Trophoblast cell (in vitro differentiated cells and primary cell): Measurements from ENCODE around the gene RPL10.

Source experiments
- DNase-seq, 2 donors: peaks; one replicate each; pipeline ENCODE4 v3.0.0-alpha.2; 2016
- H2AFZ ChIP-seq: 2 replicates; pipeline ENCODE4 v1.6.1; 2013; ENCODE audit warnings: low read length, moderate library complexity, mild to moderate bottlenecking; ENCODE audit not compliant: insufficient read depth, poor library complexity
- H2AK5ac ChIP-seq: 2 replicates; pipeline ENCODE4 v1.6.1; 2013; ENCODE audit warnings: mild to moderate bottlenecking, low read length
- H2BK120ac ChIP-seq: 2 replicates; pipeline ENCODE4 v1.6.1; 2013; ENCODE audit warnings: low read length, mild to moderate bottlenecking, moderate library complexity; ENCODE audit not compliant: insufficient read depth, poor library complexity
- H2BK12ac ChIP-seq: 2 replicates; pipeline ENCODE4 v1.6.1; 2013; ENCODE audit warnings: mild to moderate bottlenecking, low read length, moderate library complexity
- H2BK5ac ChIP-seq: 2 replicates; pipeline ENCODE4 v1.6.1; 2013; ENCODE audit warnings: low read length, low read depth, moderate library complexity, mild to moderate bottlenecking; ENCODE audit not compliant: poor library complexity
- H3K14ac ChIP-seq: 2 replicates; pipeline ENCODE4 v1.6.1; 2013; ENCODE audit warnings: mild to moderate bottlenecking, low read length
- H3K18ac ChIP-seq: 2 replicates; pipeline ENCODE4 v1.6.1; 2013; ENCODE audit warnings: mild to moderate bottlenecking, low read length
- H3K23ac ChIP-seq: 2 replicates; pipeline ENCODE4 v1.6.1; 2013; ENCODE audit warnings: low read length
- H3K27ac ChIP-seq: 2 replicates; pipeline ENCODE4 v1.5.1; 2013; ENCODE audit warnings: low read depth, mild to moderate bottlenecking, inconsistent platforms, low read length, moderate library complexity
- H3K27me3 ChIP-seq: 2 replicates; pipeline ENCODE4 v1.6.1; 2013; ENCODE audit warnings: inconsistent platforms, mild to moderate bottlenecking, low read length, moderate library complexity; ENCODE audit not compliant: insufficient read depth
- H3K36me3 ChIP-seq, 2 experiments: 1 replicate in 1 of 2; 2 replicates in 1 of 2; pipeline ENCODE4 v1.6.1; 2013; ENCODE audit warnings: low read length in 2 of 2, mild to moderate bottlenecking in 2 of 2, moderate library complexity in 1 of 2; ENCODE audit not compliant: insufficient read depth in 2 of 2, control insufficient read depth in 1 of 2
- H3K4ac ChIP-seq: 2 replicates; pipeline ENCODE4 v1.6.1; 2013; ENCODE audit warnings: low read depth, mild to moderate bottlenecking, low read length, moderate library complexity
- H3K4me1 ChIP-seq, 2 experiments: 1 replicate in 1 of 2; 2 replicates in 1 of 2; pipeline ENCODE4 v1.6.1; 2013; ENCODE audit warnings: low read length in 2 of 2, mild to moderate bottlenecking in 2 of 2, moderate library complexity in 1 of 2; ENCODE audit not compliant: insufficient read depth in 2 of 2, control insufficient read depth in 1 of 2
- H3K4me2 ChIP-seq: 2 replicates; pipeline ENCODE4 v1.6.1; 2013; ENCODE audit warnings: inconsistent platforms, mild to moderate bottlenecking, low read length, moderate library complexity
- H3K4me3 ChIP-seq: 2 replicates; pipeline ENCODE4 v1.5.1; 2013; ENCODE audit warnings: mild to moderate bottlenecking, low read depth, low read length, inconsistent platforms
- H3K79me1 ChIP-seq: one replicate; pipeline ENCODE4 v1.6.1; 2013; ENCODE audit warnings: low read length
- H3K79me2 ChIP-seq: 2 replicates; pipeline ENCODE4 v1.6.1; 2013; ENCODE audit warnings: low read length, mild to moderate bottlenecking; ENCODE audit not compliant: control insufficient read depth, insufficient read depth, poor library complexity
- H3K9ac ChIP-seq: 2 replicates; pipeline ENCODE4 v1.6.1; 2013; ENCODE audit warnings: mild to moderate bottlenecking, low read length
- H3K9me3 ChIP-seq: 2 replicates; pipeline ENCODE4 v1.6.1; 2013; ENCODE audit warnings: low read depth, mild to moderate bottlenecking, control low read depth, inconsistent platforms, low read length; ENCODE audit not compliant: insufficient read depth
- H4K12ac ChIP-seq: 2 replicates; pipeline ENCODE4 v1.6.1; 2013; ENCODE audit warnings: low read depth, mild to moderate bottlenecking, low read length, moderate library complexity
- H4K8ac ChIP-seq: 2 replicates; pipeline ENCODE4 v1.6.1; 2013; ENCODE audit warnings: low read depth, mild to moderate bottlenecking, low read length, moderate library complexity
- H4K91ac ChIP-seq: one replicate; pipeline ENCODE4 v1.6.1; 2013; ENCODE audit warnings: low read depth, mild to moderate bottlenecking, low read length, moderate library complexity
- WGBS: extraction: QIAGEN DNeasy Blood & Tissue Kit; methylation state at CpG from one replicate; pipeline ENCODE4 v1.1.7; 2013; ENCODE audit warnings: missing lambda C conversion rate; ENCODE audit not compliant: insufficient read length, insufficient coverage; ENCODE audit errors: extremely low coverage; 5-methylcytosine and 5-hydroxymethylcytosine counted together

The RPL10 gene

DNA sequence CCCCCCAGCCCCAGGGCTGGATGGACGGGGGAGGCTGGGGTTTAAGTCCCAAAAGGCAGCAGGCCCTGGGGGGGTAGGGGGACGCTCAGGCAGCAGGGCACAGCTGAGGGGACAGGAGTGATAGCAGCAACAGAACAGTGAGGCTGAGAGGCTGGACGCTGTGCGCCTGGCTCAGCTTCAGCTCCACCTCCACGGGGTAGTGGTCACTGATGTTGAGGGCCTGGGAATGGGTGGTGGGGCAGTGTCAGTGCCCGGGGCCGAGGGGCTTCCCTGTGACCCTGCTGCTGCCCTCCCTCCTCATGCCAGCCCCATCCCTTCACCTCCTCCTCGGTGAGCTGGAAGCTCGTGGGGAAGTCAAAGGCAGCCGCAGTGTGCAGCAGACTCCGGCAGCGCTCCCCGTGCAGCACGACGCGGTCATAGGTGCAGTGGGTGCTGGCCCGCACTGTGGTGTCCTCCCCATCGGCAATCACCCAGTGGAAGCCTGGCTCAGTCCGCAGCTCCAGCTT, 4.5 kb downstream of the RPL10 start:
- peaks cover 24 to 27% of the 10 kb centered on the region in 2 experiments for H3K36me3 ChIP-seq
- H3K23ac ChIP-seq: no peak overlapping the region
- no peak overlapping the region for H3K27ac ChIP-seq
- H3K27me3 ChIP-seq: no peaks in the 10 kb centered on the region
- no peak overlapping the region for H2BK120ac ChIP-seq
- H3K79me1 ChIP-seq: peaks cover 8% of the 10 kb centered on the region
- H3K9ac ChIP-seq: no peak overlapping the region
- H3K18ac ChIP-seq: no peak overlapping the region
- no peak overlapping the region for H3K4me2 ChIP-seq
- H3K14ac ChIP-seq: no peak overlapping the region
- H3K9me3 ChIP-seq: peaks cover 1% of the 10 kb centered on the region
- H4K12ac ChIP-seq: no peak overlapping the region
- no peak overlapping the region for H2AK5ac ChIP-seq
- no peak overlapping the region for H3K4ac ChIP-seq
- no peak for DNase-seq
- peaks cover 6% of the 10 kb centered on the region for H3K79me2 ChIP-seq
- no CpG with 5 or more reads among the region's 19 CpGs for WGBS
- peaks cover 0 to 3% of the 10 kb centered on the region in 2 experiments for H3K4me1 ChIP-seq
- no peak overlapping the region for H4K8ac ChIP-seq
- H2BK5ac ChIP-seq: no peak overlapping the region
- no peak overlapping the region for H3K4me3 ChIP-seq
- no peak overlapping the region for H2AFZ ChIP-seq
- no peak overlapping the region for H2BK12ac ChIP-seq
- no peak overlapping the region for H4K91ac ChIP-seq

DNA sequence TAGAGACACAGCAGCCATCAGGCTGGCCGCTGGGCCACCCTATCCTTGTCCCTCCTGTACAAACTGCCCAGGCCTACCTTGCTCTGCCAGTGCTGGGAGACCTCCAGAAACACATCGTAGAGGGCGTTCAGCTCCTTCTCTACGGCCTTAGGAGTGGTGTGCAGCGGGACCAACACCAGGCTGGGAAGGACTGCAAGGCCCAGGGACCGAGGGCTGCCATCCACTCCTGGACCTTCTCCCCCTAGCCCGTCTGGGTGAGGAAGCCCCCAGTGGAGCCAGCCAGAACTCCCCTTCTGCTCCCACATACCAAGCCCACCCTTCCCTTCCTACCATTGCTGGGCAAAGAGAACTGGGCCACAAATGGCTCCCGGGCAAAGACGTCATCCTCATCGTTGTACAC, 5.0 kb downstream of the RPL10 start:
- Histone ChIP-seq H3K9ac (no peak overlapping the region), H3K36me3 (peaks cover 24 to 27% of the 10 kb centered on the region in 2 experiments), H3K4me2 (no peak overlapping the region), H3K27ac (no peak overlapping the region), H2BK120ac (no peak overlapping the region), H3K27me3 (no peaks in the 10 kb centered on the region), H4K8ac (no peak overlapping the region), H3K79me2 (peaks cover 5% of the 10 kb centered on the region), H3K4me1 (peaks cover 1 to 3% of the 10 kb centered on the region in 2 experiments), H2AFZ (no peak overlapping the region), H3K4me3 (no peak overlapping the region), H3K4ac (no peak overlapping the region), H3K9me3 (peaks cover 1% of the 10 kb centered on the region), H3K18ac (no peak overlapping the region), H3K79me1 (peaks cover 5% of the 10 kb centered on the region), H2AK5ac (no peak overlapping the region), H3K14ac (no peak overlapping the region), H4K12ac (no peak overlapping the region), H3K23ac (no peak overlapping the region), H4K91ac (no peak overlapping the region), H2BK5ac (no peak overlapping the region), H2BK12ac (no peak overlapping the region)
- no peak for DNase-seq
- WGBS: no CpG with 5 or more reads among the region's 10 CpGs

DNA sequence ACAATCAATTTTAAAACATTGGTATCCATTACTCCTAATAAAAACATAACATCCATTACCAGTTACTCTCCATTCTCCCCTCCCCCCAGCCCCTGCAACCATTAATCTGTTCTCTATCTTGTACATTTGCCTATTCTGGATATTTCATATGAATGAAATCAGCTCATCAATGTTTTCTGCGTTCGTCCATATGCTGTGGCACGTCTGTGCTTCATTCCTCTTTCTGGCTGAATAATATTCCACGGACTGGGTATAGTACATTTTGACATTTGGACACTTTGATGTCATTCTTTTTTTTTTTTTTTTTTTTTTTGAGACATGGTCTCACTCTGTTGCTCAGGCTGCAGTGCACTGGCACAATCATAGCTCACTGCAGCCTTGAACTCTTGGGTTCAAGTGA, 5.7 kb downstream of the RPL10 start:
- Histone ChIP-seq H3K27ac (no peak overlapping the region), H4K12ac (no peak overlapping the region), H2BK5ac (no peak overlapping the region), H3K79me2 (peaks cover 3% of the 10 kb centered on the region), H3K79me1 (no peaks in the 10 kb centered on the region), H3K4me2 (no peak overlapping the region), H3K14ac (no peak overlapping the region), H3K18ac (no peak overlapping the region), H3K4me1 (peaks cover 5 to 7% of the 10 kb centered on the region in 2 experiments), H3K36me3 (peaks cover 24 to 27% of the 10 kb centered on the region in 2 experiments), H3K27me3 (no peaks in the 10 kb centered on the region), H3K4me3 (no peak overlapping the region), H4K91ac (no peak overlapping the region), H3K9ac (no peak overlapping the region), H3K23ac (no peak overlapping the region), H2BK120ac (no peak overlapping the region), H4K8ac (no peak overlapping the region), H2AK5ac (no peak overlapping the region), H3K9me3 (no peaks in the 10 kb centered on the region), H2AFZ (no peak overlapping the region), H3K4ac (no peak overlapping the region), H2BK12ac (no peak overlapping the region)
- WGBS: no CpG with 5 or more reads among the region's 4 CpGs
- no peak for DNase-seq

DNA sequence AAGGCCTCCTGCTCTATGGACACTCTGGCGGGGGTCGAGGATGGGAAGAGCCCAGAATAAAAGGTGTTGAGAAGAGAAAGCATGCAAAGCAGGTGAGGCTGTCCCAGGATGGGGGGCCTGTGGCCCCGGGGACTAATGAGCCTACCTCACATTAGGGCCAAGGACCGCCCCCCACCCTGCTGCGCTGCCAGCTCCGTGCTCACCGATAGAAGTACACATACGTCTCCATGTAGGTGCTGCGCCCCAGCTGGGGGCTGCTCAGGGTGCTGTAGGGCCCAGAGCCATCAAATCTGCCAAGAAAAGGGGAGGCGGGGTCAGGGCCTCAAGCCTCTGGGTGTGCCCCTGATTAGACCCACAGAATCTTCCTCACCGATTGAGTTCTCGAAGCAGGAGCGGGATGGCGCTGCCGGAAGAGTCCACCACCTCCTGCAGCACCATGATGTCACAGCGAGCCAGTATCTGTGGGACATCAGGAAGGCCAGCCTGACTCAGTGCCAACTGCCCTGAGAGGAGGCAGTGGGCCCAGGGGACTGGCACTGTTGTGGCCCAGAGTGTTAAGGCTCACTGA, 6.5 kb downstream of the RPL10 start:
- WGBS: no CpG with 5 or more reads among the region's 16 CpGs

More for the DNA sequence above, 6.5 kb downstream of the RPL10 start:
- no peak overlapping the region for H3K23ac ChIP-seq
- no peak overlapping the region for H3K9ac ChIP-seq
- no peak overlapping the region for H4K12ac ChIP-seq
- H3K36me3 ChIP-seq: peaks cover 17 to 19% of the 10 kb centered on the region in 2 experiments
- H2AK5ac ChIP-seq: no peak overlapping the region
- no peak overlapping the region for H3K18ac ChIP-seq
- no peak overlapping the region for H3K14ac ChIP-seq
- H3K79me1 ChIP-seq: peaks cover 4% of the 10 kb centered on the region
- H3K27me3 ChIP-seq: no peaks in the 10 kb centered on the region
- H2BK120ac ChIP-seq: no peak overlapping the region
- no peaks in the 10 kb centered on the region for H3K9me3 ChIP-seq
- peaks cover 6 to 10% of the 10 kb centered on the region in 2 experiments for H3K4me1 ChIP-seq
- no peak overlapping the region for H4K91ac ChIP-seq
- no peak overlapping the region for H3K27ac ChIP-seq
- H2BK5ac ChIP-seq: no peak overlapping the region
- no peak overlapping the region for H4K8ac ChIP-seq
- no peak overlapping the region for H3K4me3 ChIP-seq
- H2AFZ ChIP-seq: no peak overlapping the region
- no peak overlapping the region for H2BK12ac ChIP-seq
- H3K4me2 ChIP-seq: no peak overlapping the region
- no peak overlapping the region for H3K4ac ChIP-seq
- no peak for DNase-seq
- peaks cover 6% of the 10 kb centered on the region for H3K79me2 ChIP-seq
